Adrenal gland (tissue), 5 donors: ENCODE results near the gene CCNT1.

ENCODE experiments used
- CTCF ChIP-seq, 6 experiments: fragments of 450-650 bp in 4 of 6; fragments of 200-600 bp in 2 of 6; sonication (generic) in 1 of 6; IDR thresholded peaks; 1 replicate in 5 of 6; 2 replicates in 1 of 6; pipeline versions ENCODE4 v1.5.1 to v1.8.0; 2016 to 2021; ENCODE audit warnings: antibody characterized with exemption in 6 of 6, mild to moderate bottlenecking in 2 of 6, moderate library complexity in 1 of 6
- POLR2A ChIP-seq, 2 donors: fragments of 450-650 bp; IDR thresholded peaks; one replicate each; pipeline ENCODE4 v1.6.1; 2017; ENCODE audit warnings: antibody characterized with exemption in 2 of 2, mild to moderate bottlenecking in 2 of 2, moderate library complexity in 1 of 2
- donor health status: DM: no; HTN: no; CAD: no.

- TF ChIP-seq CTCF (IDR thresholded peaks at IDR 0.05), result no peak
- TF ChIP-seq POLR2A (IDR thresholded peaks at IDR 0.05), result no peak
Observed at GRCh38 chr12:48728807-48729206, 12.3 kb upstream of the CCNT1 start.
